SK-N-MC (cell line): ENCODE measurements around the gene PARD3B.

Experiments
- EZH2 ChIP-seq: fragments of 200-600 bp; sonication (generic); IDR thresholded peaks from one replicate; pipeline ENCODE4 v1.6.1; 2017; ENCODE audit warnings: antibody characterized with exemption
- POLR2AphosphoS5 ChIP-seq: IDR thresholded peaks from 2 replicates; pipeline ENCODE4 v1.6.1; 2012; ENCODE audit warnings: mild to moderate bottlenecking, low read depth, low read length, borderline replicate concordance

GRCh38 chr2:204517154-204517553 is 28.1 kb upstream of the PARD3B start:
- TF ChIP-seq POLR2AphosphoS5 (no peak), EZH2 (no peak)
